ENCODE measurements around the gene PPP1R13B.

GRCh38 chr14:103731916-103732867 is 115.2 kb downstream of the PPP1R13B start:
- no peak for TF ChIP-seq CTCF (IDR thresholded peaks at IDR 0.05)
- TF ChIP-seq POLR2A (IDR thresholded peaks at IDR 0.05) = no peak

Data from esophagus squamous epithelium (tissue), 4 donors.